Fibroblast of skin of left biceps (primary cell): ENCODE results near the gene SLFN12.
"Not testable (repeated sequence)": the region's sequence is repeated elsewhere in the genome, so short reads cannot be mapped to it uniquely, and the experiment has no call there.

ENCODE experiments used
- DNase-seq, 2 experiments: peaks; one replicate each; pipeline ENCODE4 v3.0.0-alpha.2; 2013; ENCODE audit warnings: low read depth in 2 of 2

Gene SLFN12

DNA sequence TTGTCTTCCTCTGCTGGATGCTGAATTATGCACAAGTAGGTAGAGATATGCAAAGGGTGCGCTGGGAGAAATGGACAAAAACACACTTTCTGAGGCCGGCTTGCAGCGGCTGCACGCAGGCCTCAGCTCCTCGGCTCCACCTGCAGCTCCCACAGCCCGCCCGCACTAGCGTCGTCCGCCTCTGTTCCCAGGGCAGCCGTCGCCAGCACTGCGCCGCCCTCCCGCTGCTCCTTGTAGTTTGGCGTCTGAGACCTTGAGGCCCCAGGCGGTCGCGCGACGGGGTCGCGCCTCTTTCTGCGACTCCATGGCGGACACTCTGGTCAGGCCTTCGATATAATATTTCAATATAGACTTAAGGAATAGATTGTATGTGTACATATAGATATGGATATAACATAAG is 24.8 kb downstream of the SLFN12 start:
- no peak for DNase-seq

DNA sequence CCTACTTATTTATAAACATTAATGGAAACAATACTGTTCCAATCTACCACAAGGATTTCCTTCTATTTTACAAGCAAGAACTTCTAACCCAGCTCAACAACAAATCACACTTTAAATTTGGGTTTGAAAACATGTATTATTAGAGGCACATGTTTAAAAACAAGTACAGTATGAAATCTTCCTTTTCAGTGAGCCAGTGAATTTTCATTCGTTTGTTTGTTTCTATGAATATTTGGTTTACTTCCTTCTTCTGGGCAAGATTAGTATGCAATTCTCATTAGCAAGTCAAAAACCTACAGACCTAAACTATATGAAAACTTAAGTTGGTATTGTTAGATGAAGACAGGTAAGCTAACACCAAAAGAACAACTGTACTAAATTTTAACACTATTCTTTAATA is 25.7 kb downstream of the SLFN12 start:
- no peak for DNase-seq

DNA sequence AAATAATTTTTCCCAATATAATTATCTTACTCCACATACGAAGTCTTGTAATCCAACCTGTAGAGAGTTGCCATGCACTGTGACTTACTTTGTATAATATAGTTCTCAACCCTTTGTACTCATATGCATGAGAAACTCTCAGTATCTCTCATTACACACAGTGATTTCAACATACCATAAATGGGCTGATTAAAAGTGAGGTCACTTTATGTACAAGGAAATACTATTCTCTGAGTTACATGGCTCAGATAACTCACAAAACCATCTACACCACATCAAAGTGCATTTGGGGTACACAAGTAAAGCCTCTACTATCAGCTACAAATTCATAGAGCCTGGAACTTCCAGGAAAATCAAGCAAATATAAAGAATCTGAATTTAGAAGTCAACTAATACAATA is 27.9 kb downstream of the SLFN12 start:
- no peak for DNase-seq

DNA sequence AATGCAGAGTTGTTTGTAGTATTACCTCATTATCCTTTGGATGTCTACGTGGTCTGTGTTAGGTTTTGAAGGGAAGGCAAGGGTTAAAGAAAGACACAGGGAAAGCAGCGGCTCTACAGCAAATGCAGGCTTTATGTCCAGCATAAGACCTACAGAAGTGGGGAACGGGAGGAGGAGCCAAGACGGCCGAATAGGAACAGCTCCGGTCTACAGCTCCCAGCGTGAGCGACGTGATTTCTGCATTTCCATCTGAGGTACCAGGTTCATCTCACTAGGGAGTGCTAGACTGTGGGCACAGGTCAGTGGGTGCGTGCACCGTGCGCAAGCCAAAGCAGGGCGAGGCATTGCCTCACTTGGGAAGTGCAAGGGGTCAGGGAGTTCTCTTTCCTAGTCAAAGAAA is 38.5 kb downstream of the SLFN12 start:
- not testable (repeated sequence) for DNase-seq

DNA sequence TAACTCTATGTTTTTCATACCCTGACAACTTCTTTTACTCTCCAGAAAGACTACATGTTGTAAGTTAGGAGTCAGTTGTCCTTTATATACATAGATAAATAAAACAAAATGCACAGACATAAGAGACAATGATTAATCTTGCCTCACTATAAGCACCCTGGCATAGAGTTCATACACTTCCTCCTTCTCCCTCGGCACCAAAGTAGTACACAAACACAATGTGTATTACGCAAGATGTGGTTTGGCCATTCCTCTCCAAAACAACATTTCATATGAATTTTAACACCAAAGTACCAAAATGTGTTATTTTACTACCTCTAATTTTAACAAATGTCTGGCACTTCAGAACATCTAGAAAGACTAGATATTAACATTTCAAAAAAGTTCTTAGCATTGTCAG is 41.6 kb downstream of the SLFN12 start:
- DNase-seq = no peak

DNA sequence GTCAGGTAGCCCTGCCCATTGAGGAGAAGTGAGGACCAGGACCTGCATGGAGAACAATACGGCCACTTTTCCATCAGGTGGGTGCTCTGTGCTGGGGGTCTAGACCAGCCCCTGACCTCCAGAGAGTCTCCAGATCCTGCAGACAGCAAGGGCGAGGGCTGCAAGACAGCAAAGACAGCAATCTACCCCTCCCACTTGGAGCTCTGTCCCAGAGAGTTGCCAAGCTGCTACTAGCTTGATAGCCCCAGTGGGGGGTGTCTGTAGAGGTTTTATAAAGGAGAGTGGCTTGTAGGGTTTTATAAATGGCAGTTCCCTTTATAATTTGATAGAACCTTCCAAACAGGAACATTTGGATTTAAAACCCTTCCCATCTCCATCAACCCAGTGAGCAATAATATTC is 42.1 kb downstream of the SLFN12 start:
- DNase-seq = no peak

DNA sequence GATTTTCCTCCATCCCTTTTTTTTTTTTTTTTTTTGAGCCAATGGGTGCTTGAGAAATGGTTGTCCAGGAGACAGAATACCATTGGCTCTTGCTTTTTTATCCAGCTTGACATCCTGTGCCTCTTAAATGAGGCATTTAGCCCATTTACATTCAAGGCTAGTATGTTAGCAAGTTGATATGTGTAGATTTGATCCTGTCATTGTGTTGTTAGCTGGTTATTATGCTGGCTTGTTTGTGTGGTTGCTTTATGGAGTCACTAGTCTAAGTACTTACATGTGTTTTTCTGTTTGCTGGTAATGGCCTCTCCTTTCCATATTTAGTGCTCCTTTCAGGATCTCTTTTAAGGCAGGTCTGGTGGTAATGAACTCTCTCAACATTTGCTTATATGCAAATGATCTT is 44.8 kb downstream of the SLFN12 start:
- no peak for DNase-seq

DNA sequence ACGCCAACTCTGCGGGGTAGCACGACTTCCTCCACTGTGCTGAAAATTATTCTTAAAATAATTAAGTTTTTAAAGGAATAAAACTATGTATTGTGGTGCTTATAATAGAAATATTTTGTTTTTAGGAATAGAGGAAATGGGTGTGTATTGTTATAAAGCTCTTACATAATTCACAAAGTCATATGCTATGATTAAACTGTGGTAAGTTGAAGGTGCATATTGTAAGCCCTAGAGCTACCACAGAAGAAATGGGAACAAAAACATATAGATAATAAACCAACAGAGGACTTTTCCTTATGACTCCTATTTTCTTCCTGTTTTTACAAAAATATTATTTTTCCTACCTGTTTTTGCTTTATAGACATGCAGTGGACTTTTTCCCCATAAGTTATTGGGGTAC is 54.6 kb downstream of the SLFN12 start:
- no peak for DNase-seq

DNA sequence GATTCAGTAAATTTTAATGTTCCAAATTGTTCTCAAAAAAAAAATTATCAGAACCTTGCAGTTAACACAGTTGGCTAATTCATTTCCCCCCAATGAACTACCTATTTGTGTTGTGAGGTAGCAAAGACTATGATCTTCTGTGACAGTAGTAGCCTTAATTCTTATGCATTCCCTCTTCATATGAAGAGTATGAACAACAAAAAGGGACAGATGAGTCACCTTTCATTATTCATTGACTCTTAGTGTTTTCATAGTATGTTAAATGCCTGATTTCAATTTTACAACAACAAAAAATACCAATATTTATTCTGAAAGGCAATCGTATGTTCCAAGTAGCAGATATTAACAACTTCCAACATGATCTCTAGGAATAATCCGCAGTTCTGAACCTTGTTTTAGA is 55.2 kb downstream of the SLFN12 start:
- no peak for DNase-seq

DNA sequence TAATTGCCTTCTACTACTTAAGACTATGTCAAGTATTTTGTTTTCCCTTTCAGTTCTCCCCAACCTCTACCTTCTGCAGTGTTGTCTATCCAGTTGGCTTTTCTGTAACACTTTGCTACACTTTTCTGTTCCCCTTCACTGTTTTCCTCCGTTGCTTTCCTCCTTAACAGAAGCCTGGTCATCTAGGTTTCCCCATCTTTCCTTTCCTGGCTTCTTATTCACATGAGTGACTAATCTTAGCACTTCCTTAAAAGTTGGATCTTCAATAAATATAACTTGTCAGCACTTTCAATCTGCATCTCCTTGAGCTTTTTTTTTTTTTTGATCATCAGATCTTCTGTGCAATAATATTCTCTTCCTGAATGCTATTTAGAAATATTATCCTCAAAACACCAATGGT is 56.1 kb downstream of the SLFN12 start:
- DNase-seq = peak in 1 of 2 experiments; percentile 17

DNA sequence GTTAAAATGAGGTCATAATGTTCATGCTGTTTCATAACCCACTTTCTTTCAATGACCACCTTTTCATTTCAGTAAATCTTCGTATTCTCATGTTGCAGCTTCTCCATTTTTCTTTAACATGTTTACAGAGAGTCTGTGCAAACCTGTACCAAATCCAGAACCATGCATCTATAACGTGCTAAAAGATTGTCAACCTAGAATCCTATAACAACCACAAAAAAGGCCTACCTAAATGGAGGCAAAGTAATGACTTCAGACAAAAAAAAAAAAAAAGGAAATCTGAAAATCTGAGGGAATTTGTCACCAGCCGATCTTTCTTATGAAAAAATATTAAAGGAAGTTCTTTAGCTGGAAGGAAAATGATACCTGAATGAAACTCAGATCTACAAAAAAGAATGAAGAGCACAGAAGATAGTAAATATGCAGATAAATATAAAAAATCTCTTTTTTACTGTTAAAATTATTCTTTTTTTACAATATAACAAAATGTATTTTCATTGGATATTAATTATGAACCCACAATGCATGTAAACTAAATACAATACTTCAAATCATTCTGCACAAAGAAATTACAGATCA is 57.4 kb downstream of the SLFN12 start:
- DNase-seq = no peak

DNA sequence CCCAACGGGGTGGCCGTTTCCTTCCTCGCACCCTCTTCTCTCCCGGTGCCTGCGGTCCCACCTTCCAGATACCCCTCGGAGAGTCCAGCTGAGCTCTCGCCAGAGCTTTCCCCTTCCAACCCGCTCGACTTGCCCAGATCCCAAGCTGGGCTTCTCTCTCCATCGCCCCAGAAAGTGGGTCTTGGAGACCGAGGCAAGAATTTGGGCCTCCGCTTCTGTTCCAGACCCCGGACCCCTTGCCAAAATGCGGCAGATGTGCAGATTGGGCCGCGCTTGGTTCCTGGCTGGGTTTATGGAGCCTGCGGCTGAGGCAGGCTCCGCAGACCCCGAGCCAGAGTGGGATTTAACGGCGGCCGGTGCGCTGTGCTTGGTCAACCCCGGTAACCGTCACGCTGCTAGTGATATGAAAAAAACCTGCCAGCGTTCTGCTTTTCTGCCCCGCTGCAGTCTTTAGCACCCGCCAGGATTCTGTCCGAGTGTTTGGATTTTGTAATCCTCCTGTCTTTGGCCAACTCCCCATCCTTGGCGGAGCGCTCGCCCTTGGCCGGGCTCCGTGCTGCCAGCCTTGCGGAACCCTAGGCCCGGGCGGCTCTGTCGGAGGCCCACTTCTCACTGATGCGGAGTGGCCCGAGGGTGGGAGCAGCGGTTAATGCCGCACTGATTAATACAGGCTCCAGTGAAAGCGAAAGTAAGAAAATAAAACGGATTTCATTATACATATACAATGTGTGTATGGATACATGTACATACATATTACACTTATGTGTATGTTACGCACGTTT is 58.1 kb downstream of the SLFN12 start:
- DNase-seq = no peak

DNA sequence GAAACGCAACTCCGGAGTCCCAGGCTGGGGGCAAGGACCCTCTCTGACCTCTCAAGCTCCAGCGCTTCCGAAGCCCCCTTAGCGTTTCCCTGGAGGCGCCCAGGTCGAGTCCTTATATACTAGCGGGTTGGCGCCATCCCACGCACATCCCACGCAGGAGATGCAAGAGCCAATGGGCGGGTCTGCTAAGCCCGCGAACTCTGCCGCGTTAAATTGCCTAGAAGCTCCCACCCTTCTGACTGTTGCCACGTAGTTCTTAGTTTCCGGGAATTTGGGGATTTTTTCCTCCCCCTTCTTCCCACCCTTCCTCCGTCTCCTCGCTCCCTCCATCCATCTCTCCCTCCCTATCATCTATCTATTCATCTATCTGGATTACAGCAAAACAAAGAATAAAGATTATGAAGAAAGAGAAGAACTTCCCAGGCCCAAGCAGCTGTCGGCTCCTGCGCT is 58.7 kb downstream of the SLFN12 start, which contains the start of gene SLFN11:
Gene SLFN11 (minus strand): TSS at position 88 of the 450 bp plus-strand sequence. CDS start 9,814 bp downstream, outside the sequence.
- DNase-seq = peak; percentile 92 to 93

DNA sequence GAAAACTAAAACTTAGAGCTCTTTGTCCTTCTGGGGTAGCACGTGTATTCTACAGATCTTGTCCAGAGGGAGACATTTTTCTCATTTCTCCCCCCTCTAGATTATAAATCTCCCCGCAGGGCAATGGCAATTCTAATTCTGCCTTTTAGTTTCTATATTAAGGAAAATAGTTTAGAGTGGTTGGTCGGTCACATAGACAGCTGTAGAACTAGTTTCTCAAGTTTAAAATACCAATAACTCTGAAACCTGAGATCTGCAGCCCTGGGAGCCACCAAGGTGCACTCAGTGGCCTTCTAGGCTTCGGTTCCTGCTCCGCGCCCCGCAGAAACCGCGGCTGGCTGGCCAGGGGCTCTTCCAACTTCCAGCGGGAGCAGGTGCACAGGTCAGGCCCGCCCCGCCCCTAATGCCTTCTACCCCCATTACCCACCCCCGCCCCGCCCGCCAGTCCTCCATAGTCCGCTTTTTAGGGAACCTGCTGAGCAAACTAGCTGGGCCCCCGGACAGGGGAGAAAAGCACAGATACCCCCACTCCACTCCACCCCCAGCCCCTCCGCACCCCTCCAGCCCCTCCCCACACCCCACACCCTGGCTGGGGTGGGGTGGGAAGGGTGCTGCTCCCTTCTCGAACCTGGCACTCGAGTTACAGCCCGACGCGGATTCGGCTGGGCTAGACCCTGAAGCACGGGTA is 59.3 kb downstream of the SLFN12 start:
- no peak for DNase-seq

DNA sequence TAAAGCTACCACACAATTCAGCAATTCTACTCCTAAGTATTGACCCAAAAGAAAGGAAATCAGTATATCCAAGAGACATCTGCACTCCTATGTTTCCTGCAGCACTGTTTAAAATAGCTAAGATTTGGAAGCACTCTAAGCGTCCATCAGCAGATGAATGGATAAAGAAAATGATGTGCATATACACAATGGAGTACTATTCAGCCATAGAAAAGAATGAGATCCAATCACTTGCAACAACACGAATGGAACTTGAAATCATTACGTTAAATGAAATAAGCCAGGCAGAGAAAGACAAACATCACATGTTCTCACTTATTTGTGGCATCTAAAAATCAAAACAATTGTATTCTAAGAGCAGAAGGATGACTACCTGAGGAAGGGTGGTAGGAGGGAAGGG is 60.4 kb downstream of the SLFN12 start:
- DNase-seq = no peak

DNA sequence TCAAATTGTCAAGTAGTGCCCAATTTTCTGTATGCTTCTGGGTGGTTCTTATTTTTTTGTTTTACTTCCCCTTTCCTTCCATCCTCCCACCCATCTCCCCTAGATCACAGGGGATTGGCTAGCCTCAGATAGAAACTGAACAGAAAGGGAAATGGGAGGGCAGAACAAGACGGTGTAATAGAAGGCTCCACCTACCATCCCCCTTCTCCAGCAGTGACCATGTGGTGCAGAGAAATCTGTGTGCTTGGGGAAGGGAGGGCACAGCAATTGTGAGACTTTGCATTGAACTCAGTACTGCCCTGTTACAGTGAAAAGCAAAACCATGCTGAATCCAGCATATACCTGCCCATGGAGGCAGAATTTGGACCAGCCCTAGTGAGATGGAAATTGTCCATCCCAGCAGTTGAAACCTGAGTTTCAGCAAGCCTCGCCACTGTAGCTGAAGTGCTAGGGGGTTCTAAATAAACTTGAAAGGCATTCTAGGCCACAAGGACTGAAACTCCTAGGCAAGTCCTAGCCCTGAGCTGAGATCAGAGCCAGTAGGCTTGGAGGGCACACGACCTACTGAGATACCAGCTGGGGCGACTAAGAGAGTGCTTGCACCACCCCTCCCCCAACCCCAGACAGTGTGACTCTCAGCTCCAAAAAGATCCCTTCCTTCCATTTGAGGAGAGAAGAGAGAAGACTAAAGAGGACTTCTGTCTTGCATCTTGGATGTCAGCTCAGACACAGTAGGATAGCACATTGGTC is 64.0 kb downstream of the SLFN12 start:
- no peak for DNase-seq

DNA sequence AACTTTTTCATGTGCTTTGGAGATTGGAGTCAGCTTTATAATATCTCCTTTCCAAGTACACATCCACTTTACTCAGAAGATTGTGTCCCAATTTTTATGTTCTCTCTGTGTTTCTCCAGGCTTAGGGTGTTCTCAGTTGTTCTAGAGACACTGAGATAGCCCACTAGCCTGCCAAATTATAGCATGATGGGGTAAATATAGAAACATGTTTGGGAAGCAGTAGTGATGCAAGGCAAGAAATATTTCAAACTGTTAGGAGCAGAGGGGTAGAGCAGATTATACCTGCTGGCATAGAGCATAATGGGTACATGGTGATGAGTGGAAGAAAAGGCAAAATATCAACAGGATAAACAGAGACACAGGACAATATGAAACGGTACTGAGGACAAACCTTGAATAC is 71.3 kb downstream of the SLFN12 start:
- DNase-seq = no peak
